GM13976 (cell line): ENCODE data around the gene C19orf12.

Experiments
- DNase-seq: peaks from one replicate; pipeline ENCODE4 v3.0.0; 2012; ENCODE audit warnings: low spot score
- in situ Hi-C: fragments of 300-500 bp; cut with MboI; formaldehyde crosslinking; loops from one replicate; pipeline ENCODE4 v1.12.0; 2022; ENCODE audit warnings: low sequenced_read_pairs, mixed read lengths, inconsistent platforms; ENCODE audit not compliant: unreplicated experiment
- TF ChIP-seq, protein P1 (sequence below): IDR thresholded peaks from 2 replicates; pipeline ENCODE4 v1.5.1; 2012; ENCODE audit warnings: borderline replicate concordance, mild to moderate bottlenecking; ENCODE audit not compliant: insufficient read depth; ENCODE audit errors: extremely low read depth, missing control alignments, control extremely low read depth

Gene C19orf12

GRCh38 chr19:29737461-29738000 lies 22.5 kb upstream of the C19orf12 start:
- in situ Hi-C loops: loop anchor here (10.0 kb wide), 1 partner anchor 137 kb away; no protein-coding TSS in a partner anchor
- TF ChIP-seq, protein P1, sequence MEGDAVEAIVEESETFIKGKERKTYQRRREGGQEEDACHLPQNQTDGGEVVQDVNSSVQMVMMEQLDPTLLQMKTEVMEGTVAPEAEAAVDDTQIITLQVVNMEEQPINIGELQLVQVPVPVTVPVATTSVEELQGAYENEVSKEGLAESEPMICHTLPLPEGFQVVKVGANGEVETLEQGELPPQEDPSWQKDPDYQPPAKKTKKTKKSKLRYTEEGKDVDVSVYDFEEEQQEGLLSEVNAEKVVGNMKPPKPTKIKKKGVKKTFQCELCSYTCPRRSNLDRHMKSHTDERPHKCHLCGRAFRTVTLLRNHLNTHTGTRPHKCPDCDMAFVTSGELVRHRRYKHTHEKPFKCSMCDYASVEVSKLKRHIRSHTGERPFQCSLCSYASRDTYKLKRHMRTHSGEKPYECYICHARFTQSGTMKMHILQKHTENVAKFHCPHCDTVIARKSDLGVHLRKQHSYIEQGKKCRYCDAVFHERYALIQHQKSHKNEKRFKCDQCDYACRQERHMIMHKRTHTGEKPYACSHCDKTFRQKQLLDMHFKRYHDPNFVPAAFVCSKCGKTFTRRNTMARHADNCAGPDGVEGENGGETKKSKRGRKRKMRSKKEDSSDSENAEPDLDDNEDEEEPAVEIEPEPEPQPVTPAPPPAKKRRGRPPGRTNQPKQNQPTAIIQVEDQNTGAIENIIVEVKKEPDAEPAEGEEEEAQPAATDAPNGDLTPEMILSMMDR: no peak

DNA sequence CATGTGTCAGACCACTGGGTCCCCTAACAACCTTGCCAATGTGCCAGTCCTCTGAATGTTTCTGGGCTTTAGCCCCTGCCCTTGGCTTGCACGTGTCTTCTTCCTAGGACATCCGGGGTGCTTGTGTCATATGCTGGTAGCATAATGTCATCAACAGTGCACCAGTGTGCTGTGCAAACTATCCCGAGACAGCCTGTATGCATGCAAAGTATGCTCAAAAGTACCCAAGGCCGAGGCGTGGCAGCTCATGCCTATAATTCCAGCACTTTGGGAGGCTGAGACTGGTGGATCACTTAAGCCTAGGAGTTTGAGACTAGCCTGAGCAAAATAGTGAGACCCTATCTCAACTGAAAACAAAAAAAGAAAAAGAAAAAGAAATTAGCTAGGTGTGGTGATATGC lies 20.8 kb upstream of the C19orf12 start:
- in situ Hi-C loops: loop anchor here (10.0 kb wide), 1 partner anchor 139 kb away; no protein-coding TSS in a partner anchor
- TF ChIP-seq, protein P1: no peak
- no peak for DNase-seq

More at GRCh38 chr19:29737461-29738000, 22.5 kb upstream of the C19orf12 start:
- no peak for DNase-seq

GRCh38 chr19:29731331-29731850 lies 16.3 kb upstream of the C19orf12 start:
- no peak for DNase-seq
- in situ Hi-C loops: loop anchor here (10.0 kb wide), 1 partner anchor 143 kb away; no protein-coding TSS in a partner anchor
- TF ChIP-seq, protein P1: no peak

DNA sequence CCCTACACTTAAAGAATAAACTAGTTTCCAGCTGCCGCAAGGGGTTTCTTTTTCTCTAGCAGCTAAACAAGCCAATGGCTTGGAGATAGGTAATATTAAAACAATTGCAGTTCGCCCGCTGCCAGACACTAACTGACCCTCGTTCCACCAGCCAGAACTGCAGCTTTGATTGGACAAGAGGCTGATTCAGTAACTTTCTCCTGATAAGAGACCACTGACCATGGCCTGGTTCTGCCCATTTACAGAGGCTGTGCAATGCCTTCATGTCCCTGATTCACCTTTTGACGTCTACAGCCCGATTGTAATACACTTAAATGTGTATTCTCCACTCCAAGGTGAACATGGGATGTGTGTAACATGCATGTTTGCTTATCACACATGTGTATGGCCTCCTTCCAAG lies 12.8 kb upstream of the C19orf12 start:
- DNase-seq: no peak
- in situ Hi-C loops: no loop called here
- TF ChIP-seq, protein P1: no peak

DNA sequence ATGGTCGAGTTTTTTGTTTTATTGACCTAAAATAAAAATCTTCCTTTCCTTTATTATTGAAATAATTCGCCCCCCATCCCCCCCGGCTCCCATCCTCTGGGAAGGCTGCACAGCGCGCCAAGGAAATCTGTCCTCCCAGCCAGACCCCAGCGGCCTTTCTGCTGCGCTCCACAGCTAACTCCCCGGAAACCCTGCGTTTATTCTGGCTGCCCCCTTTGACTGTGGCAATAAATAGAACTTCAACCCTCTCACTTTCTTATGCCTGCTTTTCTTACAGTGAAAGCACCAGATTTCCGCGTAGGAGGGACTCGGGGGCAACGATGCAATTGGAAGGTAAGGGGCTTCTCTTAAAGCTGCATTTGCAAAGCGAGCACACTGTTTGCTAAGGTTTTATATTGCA lies 9.7 kb upstream of the C19orf12 start:
- DNase-seq: no peak

GRCh38 chr19:29724102-29724641 lies 9.1 kb upstream of the C19orf12 start:
- in situ Hi-C loops: no loop called here
- no peak for DNase-seq
- TF ChIP-seq, protein P1: no peak

More for the DNA sequence above, 9.7 kb upstream of the C19orf12 start:
- TF ChIP-seq, protein P1: no peak
- in situ Hi-C loops: no loop called here
